Measurements from ENCODE around the gene UMAD1. TPM values are rescaled to one million over a fixed set of nuclear protein-coding genes. Genes with fewer than 3 reads are reported as not detected.

The UMAD1 gene
- total RNA-seq, 4 donors from 2014 or later: 9.4 to 17.8 (median 12.1) TPM

DNA sequence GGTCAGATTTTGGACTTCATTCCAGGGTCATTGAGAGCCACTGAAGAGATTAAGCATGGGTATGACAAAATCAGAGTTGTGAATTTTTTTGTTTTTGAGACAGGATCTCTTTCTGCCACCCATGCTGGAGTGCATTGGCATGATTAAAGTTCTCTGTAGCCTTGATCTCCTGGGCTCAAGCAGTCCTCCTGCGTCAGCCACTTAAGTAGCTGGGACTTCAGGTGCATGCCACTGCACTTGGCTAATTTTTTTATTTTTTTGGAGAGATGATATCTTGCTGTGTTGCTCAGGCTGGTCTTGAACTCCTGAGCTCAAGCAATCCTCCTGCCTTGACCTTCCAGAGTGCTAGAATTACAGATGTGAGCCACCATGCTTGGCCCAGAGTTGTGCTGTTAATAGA is 275.5 kb downstream of the UMAD1 start:
- TF ChIP-seq, protein P1, sequence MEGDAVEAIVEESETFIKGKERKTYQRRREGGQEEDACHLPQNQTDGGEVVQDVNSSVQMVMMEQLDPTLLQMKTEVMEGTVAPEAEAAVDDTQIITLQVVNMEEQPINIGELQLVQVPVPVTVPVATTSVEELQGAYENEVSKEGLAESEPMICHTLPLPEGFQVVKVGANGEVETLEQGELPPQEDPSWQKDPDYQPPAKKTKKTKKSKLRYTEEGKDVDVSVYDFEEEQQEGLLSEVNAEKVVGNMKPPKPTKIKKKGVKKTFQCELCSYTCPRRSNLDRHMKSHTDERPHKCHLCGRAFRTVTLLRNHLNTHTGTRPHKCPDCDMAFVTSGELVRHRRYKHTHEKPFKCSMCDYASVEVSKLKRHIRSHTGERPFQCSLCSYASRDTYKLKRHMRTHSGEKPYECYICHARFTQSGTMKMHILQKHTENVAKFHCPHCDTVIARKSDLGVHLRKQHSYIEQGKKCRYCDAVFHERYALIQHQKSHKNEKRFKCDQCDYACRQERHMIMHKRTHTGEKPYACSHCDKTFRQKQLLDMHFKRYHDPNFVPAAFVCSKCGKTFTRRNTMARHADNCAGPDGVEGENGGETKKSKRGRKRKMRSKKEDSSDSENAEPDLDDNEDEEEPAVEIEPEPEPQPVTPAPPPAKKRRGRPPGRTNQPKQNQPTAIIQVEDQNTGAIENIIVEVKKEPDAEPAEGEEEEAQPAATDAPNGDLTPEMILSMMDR (IDR thresholded peaks at IDR 0.05; ENCODE audit: low read depth): no peak

DNA sequence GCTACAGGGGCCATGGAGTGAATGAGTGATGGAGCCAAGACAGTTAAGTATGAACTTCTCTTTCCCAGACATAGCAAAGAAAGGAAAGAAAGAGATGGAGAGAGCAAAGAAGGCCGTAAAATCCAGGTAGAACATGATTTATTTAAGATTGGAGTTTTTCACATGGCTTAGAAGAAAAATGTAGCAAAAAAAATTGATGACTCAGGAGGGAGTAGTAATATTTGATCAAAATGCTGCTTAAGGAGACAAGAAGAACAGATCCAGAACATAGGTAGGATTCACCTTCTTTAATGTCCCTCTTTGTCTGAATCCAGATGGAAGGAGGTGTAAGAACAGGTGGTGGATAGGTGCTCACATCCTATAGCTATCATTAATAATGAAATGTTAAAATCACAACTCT is 277.0 kb downstream of the UMAD1 start:
- TF ChIP-seq, protein P1 (IDR thresholded peaks at IDR 0.05; ENCODE audit: low read depth): no peak

DNA sequence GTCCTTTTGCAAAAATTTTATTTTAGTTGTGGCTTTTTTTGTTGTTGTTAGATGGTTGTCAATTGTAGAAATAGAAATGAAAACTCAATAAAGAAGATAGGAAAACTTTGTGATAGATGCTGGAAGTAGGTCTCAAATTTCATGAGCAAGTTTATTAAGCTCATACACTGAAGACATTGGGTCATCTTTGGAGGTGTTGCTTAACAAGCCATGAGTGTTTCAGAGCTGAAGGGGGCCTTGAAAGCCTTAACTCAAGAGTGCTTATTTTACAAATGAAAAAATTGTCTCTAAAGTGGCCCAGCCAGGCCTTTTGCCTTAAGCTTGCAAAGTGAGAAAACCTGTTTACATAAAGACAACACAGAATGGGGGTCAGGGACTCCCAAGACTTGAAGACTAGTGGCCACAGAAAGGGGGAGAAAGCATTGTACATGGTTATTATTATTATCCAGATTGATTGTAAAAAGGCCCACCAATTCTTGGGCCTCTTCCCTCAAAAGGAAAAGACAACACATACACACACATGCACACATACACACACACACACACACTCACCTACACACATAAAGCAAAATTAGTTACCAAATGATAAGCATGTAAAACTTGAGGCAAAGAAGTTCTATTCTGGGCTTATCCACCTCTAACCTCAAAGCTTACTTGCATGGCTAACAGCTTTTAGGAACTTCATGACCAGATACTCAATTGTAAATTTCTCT is 278.3 kb downstream of the UMAD1 start:
- TF ChIP-seq, protein P1 (IDR thresholded peaks at IDR 0.05; ENCODE audit: low read depth): no peak

DNA sequence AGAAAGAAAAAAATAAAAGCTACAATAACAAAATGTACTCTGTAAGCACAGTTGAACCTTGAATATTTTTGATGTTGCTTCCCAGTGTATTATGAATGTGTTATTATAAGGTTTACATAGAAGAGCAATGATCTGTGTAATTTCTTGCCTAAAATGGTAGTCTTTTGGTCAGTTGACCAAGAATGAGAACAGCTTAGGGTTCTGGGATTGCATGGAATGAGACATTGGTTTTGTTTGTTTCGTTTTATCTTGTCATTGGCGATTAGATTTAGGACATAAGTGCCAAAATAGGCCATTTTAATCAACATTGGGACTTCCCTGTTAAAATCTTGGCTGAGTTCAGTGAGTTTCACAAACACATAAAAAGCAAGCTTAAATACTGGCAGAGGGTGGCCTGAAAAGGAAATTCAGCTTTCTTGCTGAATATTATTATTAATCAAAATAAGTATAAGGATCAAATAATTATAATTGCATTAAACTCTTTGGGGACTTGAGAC is 278.9 kb downstream of the UMAD1 start:
- TF ChIP-seq, protein P1 (IDR thresholded peaks at IDR 0.05; ENCODE audit: low read depth): no peak

DNA sequence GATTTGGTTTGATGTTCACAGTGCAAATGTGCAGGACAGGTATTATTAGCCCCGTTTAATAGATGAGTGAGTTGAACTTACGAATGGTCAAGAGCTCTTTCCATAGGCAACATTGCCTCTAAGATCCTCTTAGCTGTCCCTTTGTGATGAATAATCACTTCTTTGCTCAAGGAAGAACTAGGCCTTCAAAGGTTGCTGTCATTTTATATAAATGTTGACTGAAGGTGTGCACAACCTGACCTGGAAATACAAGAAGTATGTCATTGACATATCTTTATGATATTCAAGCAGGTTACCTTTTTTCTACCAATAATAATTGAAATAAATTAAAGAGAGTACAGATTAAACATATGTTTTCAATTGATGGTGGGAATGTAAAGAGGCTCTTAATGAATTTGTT is 279.5 kb downstream of the UMAD1 start:
- TF ChIP-seq, protein P1 (IDR thresholded peaks at IDR 0.05; ENCODE audit: low read depth): no peak

DNA sequence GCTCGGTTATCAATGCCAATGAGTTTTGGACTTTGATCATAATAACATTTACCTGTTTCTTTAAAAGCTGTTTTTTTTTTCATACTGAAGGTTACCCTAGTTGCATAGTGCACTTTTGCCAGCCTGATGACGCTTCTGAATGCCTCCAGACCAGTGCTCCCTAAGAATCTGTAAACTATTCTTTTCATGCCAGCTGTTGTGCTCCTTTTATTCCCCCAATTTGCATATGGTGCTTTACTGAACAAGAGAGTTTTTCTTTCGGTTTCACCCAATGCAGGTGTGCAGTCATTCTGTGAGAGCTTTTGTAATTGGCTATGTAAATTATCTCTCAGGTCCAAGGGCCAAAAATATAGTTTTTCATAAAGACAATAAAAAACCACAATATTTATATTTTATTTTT is 279.9 kb downstream of the UMAD1 start:
- TF ChIP-seq, protein P1 (IDR thresholded peaks at IDR 0.05; ENCODE audit: low read depth): no peak

DNA sequence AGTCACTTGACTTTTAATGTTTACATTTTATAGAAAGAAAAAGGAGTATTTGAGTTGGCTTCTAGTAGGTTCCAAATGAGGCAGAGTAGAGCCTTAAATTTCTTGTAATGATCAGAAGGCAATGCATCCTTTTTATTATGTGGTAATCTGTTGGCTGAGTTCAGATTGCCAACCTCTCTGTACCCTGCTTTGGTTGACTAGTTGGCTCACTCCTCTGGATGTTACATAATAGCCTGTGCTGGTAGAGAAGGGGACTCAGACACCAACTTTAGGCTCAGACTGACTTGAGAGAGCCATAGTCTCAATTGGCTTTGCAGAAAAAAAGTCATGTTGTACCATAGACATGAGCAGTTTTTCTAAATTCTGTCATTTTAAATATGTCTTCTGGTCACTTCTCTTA is 281.3 kb downstream of the UMAD1 start:
- TF ChIP-seq, protein P1 (IDR thresholded peaks at IDR 0.05; ENCODE audit: low read depth): no peak
